Measurements from ENCODE around the gene C12orf60. TPM values are rescaled to one million over a fixed set of nuclear protein-coding genes. Genes with fewer than 3 reads are reported as not detected.

Gene C12orf60
- total and polyA plus RNA-seq, 2 of the 8 experiments (the other 6 are each of a cell fraction or from before 2014, with no cell fraction given) = 1.2 to 1.5 TPM

DNA sequence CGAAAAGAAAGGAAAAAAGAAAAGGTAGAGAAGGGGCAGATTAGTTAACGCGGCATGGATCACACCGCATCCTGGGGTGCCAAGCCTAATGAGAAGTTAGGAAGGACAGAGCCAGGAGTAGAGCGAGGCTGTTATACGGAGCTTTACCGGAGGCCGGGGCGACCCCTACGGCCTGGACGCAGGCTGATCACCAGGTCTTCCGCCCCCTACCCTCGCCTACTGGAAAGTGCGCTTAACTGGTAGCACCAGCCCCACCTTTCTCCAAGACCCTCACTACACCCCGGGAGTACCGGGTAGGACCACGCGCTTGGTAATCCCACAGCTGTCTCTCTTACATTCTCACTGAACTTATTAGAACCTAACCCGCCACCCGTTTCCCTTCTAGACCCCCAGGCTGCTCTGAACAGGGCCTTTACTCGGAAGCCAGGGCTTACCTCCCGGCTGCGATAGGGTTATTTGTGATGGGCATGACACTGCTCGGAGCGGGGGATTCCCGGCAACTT, 34.0 kb upstream of the C12orf60 start (continued):
- peak; percentile 58; the same call in 1 of the 2 replicates for TF ChIP-seq RBBP5 (IDR thresholded peaks at IDR 0.05; ENCODE audit: borderline replicate concordance, low read depth, low read length)
- TF ChIP-seq, protein P1, sequence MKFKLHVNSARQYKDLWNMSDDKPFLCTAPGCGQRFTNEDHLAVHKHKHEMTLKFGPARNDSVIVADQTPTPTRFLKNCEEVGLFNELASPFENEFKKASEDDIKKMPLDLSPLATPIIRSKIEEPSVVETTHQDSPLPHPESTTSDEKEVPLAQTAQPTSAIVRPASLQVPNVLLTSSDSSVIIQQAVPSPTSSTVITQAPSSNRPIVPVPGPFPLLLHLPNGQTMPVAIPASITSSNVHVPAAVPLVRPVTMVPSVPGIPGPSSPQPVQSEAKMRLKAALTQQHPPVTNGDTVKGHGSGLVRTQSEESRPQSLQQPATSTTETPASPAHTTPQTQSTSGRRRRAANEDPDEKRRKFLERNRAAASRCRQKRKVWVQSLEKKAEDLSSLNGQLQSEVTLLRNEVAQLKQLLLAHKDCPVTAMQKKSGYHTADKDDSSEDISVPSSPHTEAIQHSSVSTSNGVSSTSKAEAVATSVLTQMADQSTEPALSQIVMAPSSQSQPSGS (IDR thresholded peaks at IDR 0.05; ENCODE audit: low read length) = no peak
- no peak for TF ChIP-seq CREB1 (IDR thresholded peaks at IDR 0.05)
- no peak for TF ChIP-seq GTF2F1 (IDR thresholded peaks at IDR 0.05; ENCODE audit: borderline replicate concordance, low read depth, low read length)

All from H1 (cell line).